Stimulated activated CD8-positive, alpha-beta memory T cell treated with anti-CD3 and anti-CD28 coated beads, Interleukin-4, amount 100 ng/mL, for 48 hours (primary cell): ENCODE data around the gene NUCB1.

Experiments used
- DNase-seq: peaks from one replicate; pipeline ENCODE4 v3.0.0-alpha.2; 2020

Gene NUCB1

GRCh38 chr19:48964205-48965039, 64.3 kb downstream of the NUCB1 start:
- no peak for DNase-seq

DNA sequence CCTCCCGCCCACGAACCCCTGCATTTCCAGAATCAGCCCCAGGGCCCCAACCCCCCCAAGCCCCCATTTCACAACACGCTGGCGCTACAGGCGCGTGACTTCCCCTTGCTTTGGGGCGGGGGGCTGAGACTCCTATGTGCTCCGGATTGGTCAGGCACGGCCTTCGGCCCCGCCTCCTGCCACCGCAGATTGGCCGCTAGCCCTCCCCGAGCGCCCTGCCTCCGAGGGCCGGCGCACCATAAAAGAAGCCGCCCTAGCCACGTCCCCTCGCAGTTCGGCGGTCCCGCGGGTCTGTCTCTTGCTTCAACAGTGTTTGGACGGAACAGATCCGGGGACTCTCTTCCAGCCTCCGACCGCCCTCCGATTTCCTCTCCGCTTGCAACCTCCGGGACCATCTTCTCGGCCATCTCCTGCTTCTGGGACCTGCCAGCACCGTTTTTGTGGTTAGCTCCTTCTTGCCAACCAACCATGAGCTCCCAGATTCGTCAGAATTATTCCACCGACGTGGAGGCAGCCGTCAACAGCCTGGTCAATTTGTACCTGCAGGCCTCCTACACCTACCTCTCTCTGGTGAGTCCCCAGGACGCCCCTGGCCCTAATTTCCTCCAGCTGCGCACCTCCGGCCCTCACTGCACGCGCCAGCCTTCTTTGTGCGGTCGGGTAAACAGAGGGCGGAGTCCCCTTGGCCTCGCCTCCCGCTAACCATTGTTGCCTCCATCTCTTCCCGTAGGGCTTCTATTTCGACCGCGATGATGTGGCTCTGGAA, 65.1 kb downstream of the NUCB1 start, which contains the start of gene FTL:
TSS of gene FTL (plus strand) at position 270 of the 766 bp plus-strand sequence. CDS start at position 469, 199 bp downstream.
- peak; percentile 94 for DNase-seq

DNA sequence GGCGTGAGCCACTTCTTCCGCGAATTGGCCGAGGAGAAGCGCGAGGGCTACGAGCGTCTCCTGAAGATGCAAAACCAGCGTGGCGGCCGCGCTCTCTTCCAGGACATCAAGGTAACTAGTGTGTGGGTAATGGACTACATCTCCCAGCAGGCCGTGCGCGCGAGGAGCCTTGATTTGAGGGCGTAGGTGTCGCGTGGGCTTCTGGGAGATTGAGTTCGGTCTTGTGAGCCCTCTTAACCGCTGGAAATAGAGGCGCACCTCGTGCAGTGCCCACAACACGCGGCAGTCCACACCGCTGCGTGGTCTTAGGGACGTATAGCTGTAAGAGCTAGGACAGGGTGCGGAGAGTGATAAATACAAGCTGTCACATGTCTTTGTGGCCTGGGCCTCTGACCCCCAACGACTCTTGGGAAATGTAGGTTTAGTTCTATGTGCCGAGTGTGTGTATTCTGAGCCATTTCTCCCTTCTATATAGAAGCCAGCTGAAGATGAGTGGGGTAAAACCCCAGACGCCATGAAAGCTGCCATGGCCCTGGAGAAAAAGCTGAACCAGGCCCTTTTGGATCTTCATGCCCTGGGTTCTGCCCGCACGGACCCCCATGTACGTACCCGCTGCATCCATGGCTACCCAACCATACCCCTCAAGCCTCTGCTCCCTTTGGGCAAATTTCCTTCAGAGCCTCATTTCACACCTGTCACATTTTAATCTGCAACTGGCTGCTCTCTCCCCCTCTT, 65.9 kb downstream of the NUCB1 start:
- peak; percentile 93 for DNase-seq

- no peak for DNase-seq
Measured at GRCh38 chr19:48966541-48967345, 66.6 kb downstream of the NUCB1 start.

DNA sequence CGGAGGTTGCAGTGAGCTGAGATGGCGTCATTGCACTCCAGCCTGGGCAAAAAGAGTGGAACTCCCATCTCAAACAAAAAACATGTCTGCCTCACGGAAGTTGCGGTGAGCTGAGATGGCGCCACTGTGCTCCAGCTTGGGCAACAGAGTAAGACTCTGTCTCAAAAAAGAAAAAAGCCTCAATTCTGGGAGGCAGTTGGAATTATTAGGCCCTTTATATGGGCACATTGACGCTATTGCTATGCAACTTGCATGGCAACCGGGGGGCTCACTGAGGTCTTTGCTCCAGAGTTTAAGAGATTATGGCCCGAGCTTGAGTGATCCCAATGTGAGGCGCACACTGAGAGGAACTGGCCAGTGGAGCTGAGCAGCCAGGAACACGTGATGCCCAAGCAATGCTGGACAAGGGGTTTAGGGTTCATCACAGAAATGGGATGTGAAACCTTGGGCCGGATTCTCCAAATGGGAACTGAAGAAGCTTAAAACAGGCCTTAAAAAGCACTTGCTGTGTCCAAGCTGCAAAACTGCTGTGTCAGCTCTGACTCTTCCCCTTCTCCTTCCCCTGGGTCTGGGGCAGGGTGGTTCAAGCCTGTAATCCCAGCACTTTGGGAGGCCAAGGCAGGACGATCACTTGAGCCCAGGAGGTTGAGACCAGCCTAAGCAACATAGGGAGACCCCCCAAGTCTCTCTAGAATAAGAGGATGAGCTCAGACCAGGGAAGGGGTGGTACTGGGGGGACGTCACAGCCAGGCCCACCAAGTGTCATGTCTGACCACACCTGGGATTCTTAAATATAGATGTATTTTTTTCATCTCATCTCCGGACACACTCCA, 67.5 kb downstream of the NUCB1 start:
- no peak for DNase-seq

- no peak for DNase-seq
Measured at GRCh38 chr19:48968179-48968661, 68.1 kb downstream of the NUCB1 start.

DNA sequence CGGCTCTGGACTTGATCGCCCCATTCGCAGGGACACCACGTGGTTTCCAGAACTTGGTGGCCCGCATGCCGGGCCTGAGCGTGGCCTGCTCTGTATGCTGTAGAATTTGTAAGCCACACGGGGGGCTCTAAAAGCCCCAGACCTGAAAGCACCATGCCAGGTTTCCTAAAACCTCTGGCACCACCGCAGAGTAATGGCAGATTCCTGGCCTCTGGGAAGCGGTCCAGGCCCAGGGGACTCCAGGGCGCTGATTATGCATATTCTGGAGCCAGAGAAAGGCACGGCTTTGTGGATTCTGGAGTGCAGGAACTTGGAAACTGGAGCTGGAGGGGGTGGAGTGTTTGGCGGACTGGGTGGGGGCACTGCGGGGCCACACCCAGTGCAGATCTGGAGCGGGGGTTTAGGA, 68.7 kb downstream of the NUCB1 start:
- no peak for DNase-seq

DNA sequence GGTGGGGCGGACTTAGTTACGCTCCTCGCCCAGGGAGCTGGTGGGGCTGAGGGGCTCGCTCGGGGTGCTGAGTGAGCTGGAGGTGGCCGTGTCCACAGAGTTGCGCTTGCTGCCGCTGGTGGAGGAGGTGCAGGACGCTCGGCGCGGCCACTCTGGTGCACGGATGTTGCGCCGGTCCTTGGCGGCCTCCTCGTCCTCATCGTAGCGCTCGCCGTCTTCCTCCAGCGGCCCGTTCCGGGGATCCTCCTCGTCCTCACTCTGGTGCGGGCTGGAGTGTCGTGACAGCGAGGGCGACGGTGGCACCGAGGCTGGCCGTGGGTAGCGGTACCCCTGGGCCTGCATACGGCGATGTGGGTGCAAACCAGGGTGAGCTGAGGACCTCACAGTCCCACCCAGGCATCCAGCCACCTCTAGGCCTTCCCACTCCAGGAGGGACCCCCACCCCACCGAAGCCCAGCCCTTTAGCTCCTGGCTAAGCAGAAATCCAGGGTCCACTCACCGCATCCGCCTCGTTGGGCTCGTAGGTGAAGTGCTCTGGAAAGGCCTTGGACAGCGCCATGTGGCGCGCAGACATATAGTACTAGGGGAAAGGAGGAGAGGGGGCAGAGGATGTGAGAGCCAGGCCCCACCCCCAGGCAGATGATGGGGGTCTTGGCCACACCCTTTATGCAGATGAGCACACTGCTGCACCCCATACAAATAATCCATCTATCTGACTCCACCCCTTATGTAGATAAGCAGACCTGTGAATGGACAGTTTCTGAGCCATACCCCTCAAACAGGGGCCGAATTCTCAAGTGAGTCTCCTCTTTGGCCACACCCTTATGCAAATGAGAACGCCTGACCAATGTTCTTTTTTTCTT, 69.4 kb downstream of the NUCB1 start:
- DNase-seq = no peak

- no peak for DNase-seq
Measured at GRCh38 chr19:48970139-48970766, 70.1 kb downstream of the NUCB1 start.

DNA sequence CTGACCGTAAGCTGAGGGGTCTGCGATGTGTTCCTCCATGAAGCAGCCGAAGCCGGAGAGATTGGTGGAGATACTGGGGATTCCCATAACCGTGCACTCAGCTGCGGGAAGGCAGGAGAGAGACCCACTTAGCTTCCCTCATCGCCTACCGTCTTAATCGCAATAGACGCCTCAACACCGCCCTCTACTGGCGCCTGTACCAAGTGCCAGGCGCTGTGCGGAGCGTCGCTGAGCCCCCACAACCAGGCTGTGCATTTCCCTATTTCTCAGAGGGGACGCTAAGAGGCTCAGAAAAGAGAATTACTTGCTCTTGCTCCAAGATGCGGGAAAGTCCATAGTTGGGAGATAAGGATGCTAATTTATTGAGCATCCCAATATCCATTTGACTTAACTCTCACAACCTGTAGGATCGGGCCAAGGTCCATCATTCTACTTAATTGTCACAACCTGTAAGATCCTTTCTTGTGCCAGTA, 70.8 kb downstream of the NUCB1 start:
- peak; percentile 95 for DNase-seq
